Erythroblast (primary cell): ENCODE results near the gene OR51B4.

Experiments
- GATA1 ChIP-seq: IDR thresholded peaks from 2 replicates; pipeline ENCODE4 v1.6.1; 2011; ENCODE audit warnings: low read depth, mild to moderate bottlenecking, control low read depth, low read length, moderate library complexity
- POLR2A ChIP-seq: IDR thresholded peaks from 2 replicates; pipeline ENCODE4 v1.6.1; 2011; ENCODE audit warnings: mild to moderate bottlenecking, low read length

DNA sequence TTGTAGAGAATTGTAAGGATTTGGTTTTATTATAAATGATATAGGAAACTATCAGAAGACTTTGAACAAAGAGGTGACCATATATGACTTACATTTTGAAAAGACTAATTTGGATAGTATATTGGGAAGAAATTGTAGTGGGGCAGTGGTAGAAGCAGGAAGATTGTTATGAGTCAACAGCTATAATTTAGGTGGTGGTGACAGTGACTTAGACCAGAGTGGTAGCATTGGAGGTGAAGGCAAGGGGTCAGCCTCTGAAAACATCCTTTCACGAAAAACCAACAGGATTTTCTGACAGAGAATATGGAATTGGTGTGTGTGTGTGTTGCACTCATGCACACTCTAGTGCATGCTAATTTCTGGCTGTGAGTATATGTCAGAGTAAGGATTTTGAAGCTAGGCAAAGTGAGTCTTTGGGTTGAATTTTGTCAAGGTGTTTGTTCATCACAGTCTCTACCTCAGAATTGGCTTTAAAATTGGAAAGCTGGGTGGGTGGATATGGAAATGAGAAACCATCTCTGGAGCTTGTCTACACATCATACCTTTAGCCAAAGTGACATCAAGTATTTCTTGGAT is 23.9 kb downstream of the OR51B4 start:
- no peak for TF ChIP-seq POLR2A
- no peak for TF ChIP-seq GATA1
